Activated naive CD4-positive, alpha-beta T cell (primary cell): ENCODE measurements around the gene FOXE3.
A peak's percentile ranks its signal among the peaks of the same experiment; 100 is the strongest.

Experiments used
- DNase-seq, 4 experiments: peaks; one replicate each; lab custom pipeline; 2025; lab: John Stamatoyannopoulos, UW

Gene FOXE3

DNA sequence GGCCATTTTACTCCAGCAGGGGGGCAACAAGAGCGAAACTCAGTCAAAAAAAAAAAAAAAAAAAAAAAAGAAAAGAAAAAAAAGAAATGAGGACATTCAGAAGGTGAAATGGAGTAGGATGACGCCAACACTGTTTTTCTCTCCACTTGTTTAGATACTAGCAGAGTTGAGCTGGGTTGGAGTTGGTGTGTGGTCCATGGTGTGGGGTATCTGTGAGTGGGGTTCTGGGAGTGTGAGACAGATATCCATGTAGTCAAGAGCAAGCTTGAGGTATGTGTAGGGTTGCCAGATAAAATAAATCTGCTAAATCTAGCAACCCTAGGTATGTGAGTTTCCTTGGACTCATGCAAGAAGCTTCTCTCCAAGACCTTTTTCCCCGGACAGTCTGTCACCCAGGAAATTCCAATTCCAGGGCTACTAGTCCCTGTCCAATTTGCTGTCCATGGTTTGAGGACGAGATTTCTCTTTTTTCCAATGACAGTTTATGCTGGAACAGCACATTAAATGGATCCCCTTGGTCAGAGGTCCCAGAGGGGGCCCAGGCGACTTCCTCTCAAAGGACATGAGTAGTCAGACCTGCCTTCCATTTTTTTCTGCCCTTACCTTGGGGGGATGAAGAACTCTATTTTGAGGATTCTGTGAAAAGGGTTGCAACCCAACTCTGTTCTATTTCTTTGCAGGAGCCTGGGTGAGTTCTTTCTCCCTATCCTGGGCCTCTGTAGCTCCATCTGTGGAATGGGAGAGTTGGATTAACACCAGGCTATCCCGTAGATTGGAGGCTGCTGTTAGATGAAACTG is 19.6 kb downstream of the FOXE3 start:
- no peak for DNase-seq

DNA sequence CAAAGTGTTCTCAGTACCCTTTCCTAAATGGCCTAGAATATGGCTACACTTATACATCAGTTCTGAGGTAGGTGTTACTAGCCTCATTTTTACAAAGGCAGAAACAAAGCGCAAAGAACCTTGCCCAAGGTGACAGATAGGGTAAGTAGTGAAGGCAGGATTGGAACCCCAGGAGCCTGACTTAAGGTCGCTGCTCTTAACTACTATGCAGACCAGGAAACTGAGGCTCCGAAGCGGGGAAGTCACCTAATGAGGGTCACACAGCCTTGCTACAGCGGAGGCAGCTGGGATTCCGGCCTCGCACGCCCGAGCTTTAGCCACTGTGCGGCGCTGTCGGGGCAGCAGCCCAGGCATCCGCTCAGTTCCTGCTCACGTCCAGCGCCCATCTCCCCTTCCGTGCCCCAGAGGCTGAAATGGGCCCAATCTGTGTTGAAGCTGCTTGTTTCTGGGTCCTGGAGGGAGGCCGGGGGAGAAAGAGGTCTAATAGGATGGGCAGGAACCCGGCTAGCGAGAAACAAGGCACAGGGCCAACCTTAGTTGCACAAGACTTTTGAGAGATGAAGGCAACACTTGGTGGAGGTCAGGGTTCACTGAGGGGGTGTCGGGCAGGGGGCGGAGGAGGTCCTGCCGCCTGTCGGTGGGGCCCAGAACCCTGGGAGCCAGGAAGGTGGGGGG is 20.4 kb downstream of the FOXE3 start:
- DNase-seq: peak; percentile 25 to 66 (median 48)

DNA sequence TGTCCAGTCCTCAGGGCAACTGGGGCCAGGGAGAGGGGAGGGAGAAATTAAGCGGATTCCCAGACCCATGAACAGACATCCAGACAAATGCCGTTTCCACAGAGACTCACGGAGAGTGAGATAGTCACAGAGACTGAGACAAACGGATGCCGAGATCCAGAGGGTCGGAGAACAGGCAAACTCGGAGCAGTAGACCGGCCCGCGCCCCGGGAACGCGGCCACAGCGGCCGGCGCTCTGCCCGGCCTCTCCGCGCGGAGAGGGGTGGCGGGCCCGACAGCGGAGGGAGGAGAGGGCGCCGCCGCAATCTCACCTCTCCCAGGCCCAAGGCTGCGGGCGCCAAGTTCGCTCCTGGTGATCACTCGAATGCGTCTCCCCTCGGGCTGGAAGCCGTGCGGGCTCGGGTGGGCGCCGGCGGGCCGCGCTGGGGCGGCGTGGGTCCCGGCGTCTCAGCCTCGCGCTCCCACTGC is 20.9 kb downstream of the FOXE3 start:
- DNase-seq: no peak

DNA sequence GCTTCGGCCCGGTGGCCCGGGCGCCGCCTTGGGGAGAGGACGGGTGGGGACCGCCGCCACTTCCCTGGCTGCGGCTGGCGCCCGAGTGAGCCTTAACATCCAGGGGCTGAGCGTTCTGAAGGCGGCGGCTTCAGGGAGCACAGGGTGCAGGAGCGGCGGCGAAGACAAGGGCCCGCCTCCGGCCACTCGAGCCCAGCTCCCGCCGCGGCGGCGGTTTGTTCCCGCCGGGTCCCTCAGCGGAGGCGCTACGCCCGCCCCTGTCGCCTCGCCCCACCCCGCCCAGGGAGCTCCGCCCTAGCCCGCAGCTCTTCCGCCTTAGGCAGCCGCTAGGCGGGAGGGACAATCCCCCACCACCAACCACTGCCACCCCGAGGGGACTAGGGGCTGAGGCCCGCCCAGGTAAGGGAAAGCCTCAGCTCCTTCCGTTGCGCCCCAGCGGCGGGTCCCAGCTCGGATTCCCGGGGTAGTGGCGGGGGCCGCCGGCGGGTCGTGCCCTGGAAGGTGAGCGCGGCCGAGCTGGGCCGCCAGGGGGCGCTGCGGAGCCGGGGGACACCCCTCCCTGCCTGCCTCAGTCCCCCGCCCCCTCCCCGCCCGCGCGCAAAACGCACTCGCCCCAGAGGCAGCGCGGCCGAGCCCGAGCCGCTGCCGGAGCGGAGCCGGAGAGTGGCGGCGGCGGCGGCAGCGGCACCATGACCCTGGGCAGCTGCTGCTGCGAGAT is 21.5 kb downstream of the FOXE3 start, which contains the start of gene FOXD2:
Gene FOXD2, plus strand, starts transcription at position 598 of the 718 bp plus-strand sequence. Its CDS starts 92 bp downstream, at position 690.
- peak; percentile 83 to 94 (median 86) for DNase-seq

DNA sequence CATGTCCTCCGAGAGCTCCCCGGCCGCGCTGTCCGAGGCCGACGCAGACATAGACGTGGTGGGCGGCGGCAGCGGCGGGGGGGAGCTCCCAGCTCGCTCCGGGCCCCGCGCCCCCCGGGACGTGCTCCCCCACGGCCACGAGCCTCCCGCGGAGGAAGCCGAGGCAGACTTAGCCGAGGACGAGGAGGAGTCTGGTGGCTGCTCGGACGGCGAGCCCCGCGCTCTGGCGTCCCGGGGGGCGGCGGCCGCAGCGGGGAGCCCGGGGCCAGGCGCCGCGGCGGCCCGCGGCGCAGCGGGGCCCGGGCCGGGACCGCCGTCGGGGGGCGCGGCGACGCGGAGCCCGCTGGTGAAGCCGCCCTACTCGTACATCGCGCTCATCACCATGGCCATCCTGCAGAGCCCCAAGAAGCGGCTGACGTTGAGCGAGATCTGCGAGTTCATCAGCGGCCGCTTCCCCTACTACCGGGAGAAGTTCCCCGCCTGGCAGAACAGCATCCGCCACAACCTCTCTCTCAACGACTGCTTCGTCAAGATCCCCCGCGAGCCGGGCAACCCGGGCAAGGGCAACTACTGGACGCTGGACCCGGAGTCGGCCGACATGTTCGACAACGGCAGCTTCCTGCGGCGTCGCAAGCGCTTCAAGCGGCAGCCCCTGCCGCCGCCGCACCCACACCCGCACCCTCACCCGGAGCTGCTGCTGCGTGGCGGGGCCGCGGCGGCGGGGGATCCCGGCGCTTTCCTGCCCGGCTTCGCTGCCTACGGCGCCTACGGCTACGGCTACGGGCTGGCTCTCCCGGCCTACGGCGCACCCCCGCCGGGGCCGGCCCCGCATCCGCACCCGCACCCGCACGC is 22.3 kb downstream of the FOXE3 start:
- DNase-seq: peak in 1 of 4 experiments; percentile 25

DNA sequence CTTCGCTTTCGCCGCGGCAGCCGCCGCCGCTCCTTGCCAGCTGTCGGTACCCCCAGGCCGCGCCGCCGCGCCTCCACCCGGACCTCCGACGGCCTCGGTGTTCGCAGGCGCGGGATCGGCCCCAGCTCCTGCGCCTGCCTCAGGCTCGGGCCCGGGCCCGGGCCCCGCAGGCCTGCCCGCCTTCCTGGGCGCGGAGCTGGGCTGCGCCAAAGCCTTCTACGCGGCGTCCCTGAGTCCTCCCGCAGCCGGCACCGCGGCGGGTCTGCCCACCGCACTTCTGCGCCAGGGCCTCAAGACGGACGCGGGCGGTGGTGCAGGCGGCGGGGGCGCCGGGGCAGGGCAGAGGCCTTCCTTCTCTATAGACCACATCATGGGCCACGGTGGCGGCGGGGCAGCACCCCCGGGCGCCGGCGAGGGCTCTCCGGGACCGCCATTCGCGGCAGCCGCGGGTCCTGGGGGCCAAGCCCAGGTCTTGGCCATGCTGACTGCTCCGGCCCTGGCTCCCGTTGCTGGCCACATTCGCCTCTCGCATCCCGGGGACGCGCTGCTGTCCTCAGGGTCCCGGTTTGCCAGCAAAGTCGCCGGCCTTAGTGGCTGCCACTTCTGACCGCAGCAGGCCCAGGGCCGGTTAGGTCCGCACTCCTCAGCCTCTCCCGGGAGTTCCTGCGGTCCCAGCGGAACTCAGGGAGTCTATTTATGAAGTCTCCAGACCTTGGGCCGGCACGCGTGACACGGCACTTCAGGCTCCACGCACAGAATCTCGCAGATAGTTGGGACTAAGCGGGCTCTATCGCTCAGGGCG is 23.1 kb downstream of the FOXE3 start:
- DNase-seq: no peak

DNA sequence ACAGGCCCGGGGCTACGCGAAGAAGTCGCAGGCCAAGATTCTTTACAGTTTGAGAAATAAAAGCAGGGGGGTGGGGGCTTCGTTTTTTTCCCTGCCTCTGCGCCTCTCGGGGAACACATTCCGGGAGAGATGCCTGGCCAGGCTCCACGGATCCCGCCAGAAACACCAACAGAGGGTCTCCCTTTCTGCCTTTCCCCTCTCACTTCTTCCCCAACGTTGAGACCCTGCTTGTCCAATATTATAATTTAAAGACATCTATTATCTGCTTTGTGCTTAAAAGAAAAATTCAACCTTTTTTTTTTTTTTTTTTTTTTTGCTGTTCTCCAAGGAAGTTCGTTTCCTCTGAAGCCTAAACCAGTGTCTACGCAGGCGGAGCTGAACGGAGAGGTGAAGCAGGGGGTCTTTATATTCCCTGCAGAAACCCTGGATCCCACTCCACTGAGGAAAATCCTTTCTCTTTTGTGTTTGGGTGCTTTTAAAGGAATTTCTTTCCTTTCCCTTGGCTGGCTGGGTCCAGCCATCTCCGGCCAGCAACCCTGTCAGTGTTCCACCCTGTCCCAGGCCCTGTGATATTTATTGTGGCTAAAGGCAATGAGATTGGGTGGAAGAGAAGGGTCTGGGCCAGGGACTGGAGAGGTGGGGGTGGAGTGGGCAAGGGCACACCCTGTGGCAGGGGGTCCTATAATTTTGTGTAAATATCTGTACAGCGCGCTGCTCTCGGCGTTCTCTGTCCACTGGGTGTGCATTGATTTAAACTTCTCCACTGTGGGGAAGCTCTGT is 23.9 kb downstream of the FOXE3 start:
- no peak for DNase-seq

DNA sequence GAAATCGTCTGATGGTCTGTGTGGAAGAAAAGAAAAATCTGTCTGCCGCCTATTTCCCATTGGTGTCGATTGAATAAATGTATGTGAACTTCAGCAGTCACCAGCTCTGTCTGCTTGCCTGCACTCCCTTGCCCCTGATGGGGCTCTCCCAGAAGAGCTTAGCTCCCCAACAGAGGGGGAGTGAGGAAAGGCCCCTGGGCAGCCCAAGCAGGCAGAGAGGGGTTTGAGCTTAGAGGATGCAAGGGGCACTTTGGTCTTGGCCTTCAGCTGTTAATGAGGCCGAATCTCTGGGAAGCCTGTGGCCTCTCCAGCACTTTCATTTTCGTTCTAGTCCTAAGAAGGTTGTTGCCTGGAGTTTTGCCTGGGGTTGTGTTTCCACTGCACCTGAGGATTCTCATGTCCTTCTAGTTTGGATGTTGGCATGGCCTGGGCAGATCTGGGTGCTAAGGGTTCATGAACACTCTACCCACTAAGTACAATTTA is 24.6 kb downstream of the FOXE3 start:
- no peak for DNase-seq

DNA sequence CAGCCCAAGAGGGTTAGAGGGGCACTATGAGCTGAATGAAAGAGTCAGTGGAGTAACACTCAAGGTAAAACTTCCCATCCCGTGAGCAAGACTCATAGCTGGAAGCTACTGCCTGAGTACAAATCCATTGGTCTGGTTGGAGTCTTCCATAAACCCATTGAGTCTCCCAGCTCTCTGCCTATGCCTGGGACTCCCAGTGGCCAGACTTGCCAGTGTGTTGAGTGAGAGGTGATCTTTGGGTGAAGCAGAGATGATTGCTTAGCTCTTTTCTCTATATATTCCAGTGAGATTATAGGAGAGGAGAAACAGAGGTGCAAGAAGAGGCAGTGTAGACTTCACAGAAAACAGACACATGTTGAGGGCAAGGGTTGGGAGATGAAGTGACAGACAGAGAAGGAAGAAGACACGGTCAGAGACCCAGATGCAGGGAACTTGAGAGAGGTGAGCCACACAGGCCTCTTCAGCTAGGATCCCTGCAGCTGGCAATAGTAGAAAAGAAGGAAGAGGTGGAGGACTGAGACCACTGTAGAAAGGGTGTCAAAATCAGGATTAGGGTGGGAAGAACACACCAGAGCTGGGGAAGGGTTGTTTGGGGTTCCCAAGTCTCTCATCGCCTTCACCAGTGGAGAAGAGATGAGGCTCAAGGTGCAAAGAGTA is 25.5 kb downstream of the FOXE3 start:
- DNase-seq: no peak

DNA sequence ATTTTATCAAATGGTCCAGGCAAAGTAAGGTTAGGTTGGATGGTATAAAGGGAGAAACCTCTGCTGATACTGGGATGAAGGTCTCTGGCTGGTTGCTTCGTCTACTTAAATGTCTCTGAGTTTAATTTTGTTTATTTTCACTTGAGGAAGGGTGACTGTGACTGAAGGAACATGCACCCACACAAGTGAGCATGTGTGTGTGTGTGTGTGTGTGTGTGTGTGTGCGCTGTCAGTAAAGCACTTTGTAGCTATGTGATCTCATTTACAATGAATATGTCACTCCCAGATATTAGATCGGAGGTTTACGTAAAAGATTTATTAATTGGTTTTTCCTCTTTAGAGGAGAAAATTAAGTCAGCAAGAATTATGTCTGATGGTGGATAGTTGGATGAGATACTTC is 26.1 kb downstream of the FOXE3 start:
- DNase-seq: no peak

DNA sequence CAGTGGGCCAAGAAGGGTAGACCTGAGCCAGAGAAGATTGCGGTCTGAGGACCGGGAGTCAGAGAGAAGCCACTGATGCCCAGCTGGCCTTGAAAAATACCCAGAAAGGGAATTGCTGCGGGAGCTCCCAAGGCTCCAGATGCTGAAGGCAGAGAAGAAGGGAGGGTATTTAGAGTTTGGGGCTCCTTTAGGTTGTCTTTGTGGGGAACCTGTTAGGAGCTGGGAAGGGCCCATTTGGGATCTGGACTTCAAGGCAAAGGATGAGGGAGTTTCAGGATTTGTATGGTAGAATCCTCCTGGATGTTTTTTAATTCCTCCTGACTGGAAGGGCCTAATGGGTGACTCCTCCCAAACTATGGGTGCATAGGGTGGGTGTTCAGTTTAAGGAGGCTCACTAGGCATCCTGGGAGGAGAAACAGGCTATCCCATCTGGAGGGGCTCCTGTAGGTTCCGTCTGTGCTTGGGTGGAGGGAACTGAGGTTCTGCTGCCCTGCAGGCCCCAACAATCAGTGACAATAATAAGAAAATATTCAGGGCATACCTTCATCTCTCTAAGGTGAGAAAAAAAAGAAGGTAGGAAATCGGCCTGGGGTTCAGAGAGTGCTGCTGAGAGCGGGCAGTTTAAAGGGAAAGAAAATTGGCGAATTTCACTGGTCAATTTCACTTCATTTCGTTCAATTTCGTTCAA is 26.9 kb downstream of the FOXE3 start:
- no peak for DNase-seq

DNA sequence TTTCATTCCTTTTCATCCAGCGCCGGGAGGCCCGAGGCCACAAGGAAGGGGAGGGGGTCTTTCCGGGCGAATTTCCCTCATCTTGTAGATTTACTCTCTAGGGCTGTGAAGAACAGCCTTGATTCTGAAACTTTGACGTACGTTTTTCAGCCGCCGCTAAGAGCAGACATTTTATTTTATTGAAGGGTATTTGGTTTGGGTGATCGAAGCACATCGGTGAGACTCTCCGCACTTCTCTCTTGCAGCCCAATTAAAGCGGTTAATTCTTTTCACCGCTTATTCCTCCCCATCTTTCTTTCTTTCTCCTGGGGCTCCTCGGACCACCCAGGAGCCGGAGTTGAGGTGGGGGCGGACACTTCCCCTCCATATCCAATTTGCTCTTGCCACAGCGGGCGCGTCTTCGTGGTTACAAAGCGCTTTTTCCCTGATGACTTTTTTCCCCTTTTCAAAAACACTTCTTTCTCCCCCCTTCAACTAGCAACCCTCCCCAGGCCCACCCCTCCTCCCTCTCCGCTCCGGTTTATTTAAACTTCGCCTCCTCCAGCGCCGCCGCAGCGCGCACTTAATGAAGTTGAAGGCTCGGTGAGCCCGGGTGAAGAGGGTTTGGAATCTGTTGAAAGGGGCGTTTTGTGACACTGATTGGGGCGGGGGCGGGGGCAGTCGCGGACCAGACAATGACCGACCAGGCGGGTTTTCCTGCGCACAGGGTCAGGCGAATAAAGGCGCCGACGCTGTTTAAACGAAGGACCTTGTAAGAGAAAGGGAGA is 27.6 kb downstream of the FOXE3 start:
- no peak for DNase-seq

DNA sequence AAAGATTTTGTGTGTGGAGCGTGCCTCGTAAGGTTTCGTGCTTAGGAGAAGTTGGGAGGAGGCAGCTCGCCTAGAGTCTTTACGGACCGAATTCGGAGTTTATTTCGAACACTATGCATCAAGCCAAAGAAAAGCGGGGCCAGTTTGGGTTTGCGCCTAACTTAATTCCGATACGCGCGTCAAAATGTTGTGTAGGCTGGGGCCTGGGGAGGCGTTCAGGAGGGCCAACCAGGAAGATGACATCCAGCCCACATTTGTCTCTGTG is 28.1 kb downstream of the FOXE3 start:
- no peak for DNase-seq

DNA sequence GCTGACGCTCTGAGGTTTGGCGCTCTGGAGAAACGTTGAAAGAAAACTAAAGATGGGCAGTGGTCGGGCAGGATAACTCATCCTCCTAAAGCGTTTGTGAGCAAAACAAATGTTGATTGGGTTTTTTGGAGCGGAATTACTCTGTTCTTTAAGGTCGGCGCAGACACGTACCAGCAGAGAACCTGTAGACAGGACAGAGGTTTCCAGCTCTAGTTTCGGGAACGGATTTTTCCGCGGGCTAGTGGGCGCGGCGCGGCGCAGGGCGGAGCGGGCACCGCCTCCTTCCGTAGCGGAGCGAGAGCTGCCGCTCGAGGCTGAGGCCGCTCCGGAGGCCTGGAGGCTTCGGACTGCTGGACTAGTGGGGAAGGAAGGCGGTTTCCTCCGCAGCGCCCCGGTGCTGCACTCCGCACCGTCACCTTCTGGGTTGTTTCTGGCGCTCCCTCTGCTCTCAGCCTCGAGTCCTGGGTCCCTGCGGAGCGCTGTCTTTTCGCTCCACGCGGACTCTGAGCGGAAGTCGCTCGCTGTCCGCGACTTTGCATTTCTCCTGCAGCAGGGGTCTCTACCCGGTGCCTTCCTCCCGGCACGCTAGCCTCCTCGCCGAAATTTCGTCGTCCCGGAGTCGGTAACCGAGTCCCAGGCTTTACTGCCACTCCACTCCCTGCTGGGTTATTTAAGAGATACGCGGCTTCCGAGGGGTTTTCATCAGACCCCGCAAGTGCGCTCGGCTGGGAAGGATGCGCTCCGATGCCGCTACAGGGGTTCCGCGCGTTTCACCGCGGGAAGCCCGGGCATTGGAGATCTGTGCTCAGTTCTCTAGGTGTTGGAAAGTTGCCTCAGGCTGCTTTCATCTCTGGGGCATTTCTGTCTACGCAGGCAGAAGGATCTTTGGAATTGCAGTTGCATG is 28.7 kb downstream of the FOXE3 start:
- no peak for DNase-seq

DNA sequence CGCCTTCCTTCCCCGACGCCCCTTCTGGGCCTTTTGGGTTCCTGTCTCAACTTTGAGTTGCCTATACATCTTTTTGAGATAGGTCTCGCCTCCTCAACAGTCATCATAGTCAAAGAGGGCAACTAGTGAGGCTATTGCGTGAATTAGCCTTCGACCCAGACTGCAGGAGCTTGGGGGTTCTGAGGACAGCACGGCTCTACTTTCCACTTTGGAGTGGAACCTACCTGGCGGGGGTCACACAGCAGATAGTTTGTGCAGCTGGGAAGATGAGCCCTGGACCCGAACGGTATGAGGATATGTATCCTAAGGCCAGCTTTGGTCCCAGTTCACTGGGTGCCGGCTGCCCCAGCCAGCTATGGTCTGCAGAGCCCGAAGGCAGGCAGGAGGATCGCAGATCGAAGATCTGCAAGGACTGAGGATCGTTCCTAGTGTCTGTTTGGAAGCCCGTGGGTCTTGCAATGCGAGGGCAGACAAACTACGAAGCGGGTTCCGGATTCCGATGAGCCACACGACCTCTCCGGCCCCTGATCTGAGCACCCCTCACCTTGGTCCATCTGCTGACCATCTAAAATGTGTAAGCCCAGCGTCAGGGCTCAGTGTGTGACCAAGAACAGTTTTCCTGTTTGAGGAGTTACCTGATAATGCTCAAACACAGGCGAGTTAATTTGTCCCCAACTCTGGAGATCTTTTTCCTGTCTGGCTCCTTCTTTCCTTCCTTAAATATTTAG is 29.9 kb downstream of the FOXE3 start:
- DNase-seq: no peak

DNA sequence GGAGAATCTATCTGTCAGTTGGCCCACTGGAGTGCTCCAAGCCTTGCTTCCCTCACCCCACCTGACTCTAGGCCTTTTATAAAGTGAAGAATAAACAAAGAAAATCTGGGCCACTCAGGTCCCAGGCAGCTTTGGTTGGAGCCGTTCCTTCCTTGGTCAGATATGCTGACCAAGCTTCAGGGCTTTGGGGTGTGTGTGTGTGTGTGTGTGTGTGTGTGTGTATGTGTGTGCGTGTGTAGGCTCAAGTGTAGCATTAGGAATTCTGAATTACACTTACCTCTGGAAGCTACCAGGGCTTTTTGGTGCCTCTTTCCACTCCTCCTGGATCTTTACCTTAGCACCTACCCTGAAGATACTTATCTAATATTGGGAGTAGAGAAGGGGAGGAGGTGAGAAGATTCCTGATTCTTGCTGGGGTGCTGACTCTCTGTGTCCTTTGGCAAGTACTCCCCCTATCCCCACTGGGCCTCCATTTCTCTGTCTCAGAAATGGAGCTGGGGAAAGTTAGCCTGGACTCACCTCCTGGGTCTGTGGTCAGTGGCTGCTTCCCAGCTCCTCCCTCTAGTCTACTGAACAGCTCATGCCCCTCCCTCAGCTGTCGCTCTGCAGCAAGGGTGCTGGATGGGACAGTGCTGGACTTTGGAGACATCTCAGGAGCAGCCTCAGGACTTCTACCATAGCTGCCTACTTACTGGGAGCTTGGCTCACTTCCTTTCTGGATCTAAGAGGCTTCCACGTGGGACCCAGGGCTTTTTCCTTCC is 32.6 kb downstream of the FOXE3 start:
- no peak for DNase-seq
